ENCODE results near the gene PTPRN2. TPM values are rescaled to one million over a fixed set of nuclear protein-coding genes. Genes with fewer than 3 reads are reported as not detected.

The PTPRN2 gene
- total and polyA plus RNA-seq, 2 of the 8 experiments (the other 6 are each of a cell fraction or from before 2014, with no cell fraction given), result 2.6 to 4.5 TPM

DNA sequence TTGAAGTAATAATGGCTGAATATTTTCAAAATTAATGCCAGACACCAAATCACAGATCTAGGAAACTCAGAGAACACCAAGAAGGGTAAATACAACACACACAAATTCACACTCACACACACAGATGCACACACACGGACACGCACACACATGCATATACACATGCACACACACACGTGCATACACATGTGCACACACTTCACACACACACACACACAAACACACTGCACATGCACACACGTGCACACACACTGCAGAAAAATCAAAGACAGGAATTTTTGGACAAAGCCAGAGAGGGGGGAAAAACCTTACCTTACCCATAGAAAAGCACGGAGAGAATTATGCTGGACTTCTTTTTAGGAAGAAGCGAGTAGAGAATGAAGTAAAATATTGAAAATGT lies 547.4 kb downstream of the PTPRN2 start:
- H4K20me1 ChIP-seq (replicated peaks in 1 of 2; ENCODE audit: control insufficient read depth in 1 of 2, insufficient read depth in 2 of 2, low read length in 2 of 2), result no peaks in the 10 kb centered on the region
- no peak overlapping the region for H3K18ac ChIP-seq (ENCODE audit: extremely low read depth, low read length)
- H3K27me3 ChIP-seq (replicated peaks in 1 of 4; ENCODE audit: control insufficient read depth in 3 of 4, extremely low read depth in 1 of 4, insufficient read depth in 3 of 4, low read length in 3 of 4), result no peaks in the 10 kb centered on the region; a peak in 1 of 7 replicates
- no peaks in the 10 kb centered on the region for H3K79me1 ChIP-seq (ENCODE audit: low read depth, low read length)
- CTCF ChIA-PET (ENCODE audit: partially characterized antibody), result no interaction called here
- no peaks in the 10 kb centered on the region for H3K36me3 ChIP-seq (ENCODE audit: control insufficient read depth in 2 of 4, insufficient read depth in 4 of 4, low read length in 3 of 4)
- no peak overlapping the region for H3K27ac ChIP-seq (ENCODE audit: low read depth, low read length)
- H3K4me1 ChIP-seq (replicated peaks in 1 of 4; ENCODE audit: control insufficient read depth in 3 of 4, insufficient read depth in 4 of 4, low read length in 3 of 4), result peaks cover 0 to 6% (median under 1%) of the 10 kb centered on the region in 4 experiments; a peak in 1 of 7 replicates
- H3K4ac ChIP-seq (replicated peaks; ENCODE audit: insufficient read length, low read depth, low read length), result no peak overlapping the region
- DNase-seq (ENCODE audit: low read depth in 1 of 2, low spot score in 2 of 2) (no peak), FAIRE-seq (no peak)
- no peak for TF ChIP-seq RAD21 (IDR thresholded peaks at IDR 0.05 in 1 of 2, conservative IDR thresholded peaks at IDR 0.05 in 1 of 2; ENCODE audit: low read depth in 2 of 2, low read length in 2 of 2)
- TF ChIP-seq BACH1 (IDR thresholded peaks at IDR 0.05; ENCODE audit: low read length), result no peak
- TF ChIP-seq JUND (IDR thresholded peaks at IDR 0.05; ENCODE audit: low read length), result no peak
- no peak for TF ChIP-seq MAX (IDR thresholded peaks at IDR 0.05)
- TF ChIP-seq RXRA (IDR thresholded peaks at IDR 0.05; ENCODE audit: insufficient read depth, low read depth, low read length), result no peak
- no peak for TF ChIP-seq KDM1A (IDR thresholded peaks at IDR 0.05; ENCODE audit: borderline replicate concordance, low read length)
- TF ChIP-seq ASH2L (IDR thresholded peaks at IDR 0.05; ENCODE audit: low read length), result no peak
- H4K8ac ChIP-seq (ENCODE audit: extremely low read depth, insufficient read depth, low read length), result no peak overlapping the region
- H2AK5ac ChIP-seq (ENCODE audit: low read depth, low read length), result no peak overlapping the region
- H2BK120ac ChIP-seq (replicated peaks; ENCODE audit: low read depth, low read length), result no peak overlapping the region
- H3K4me2 ChIP-seq (ENCODE audit: insufficient read depth in 1 of 2, low read depth in 2 of 2, low read length in 2 of 2), result no peak overlapping the region
- no peak overlapping the region for H2AFZ ChIP-seq (ENCODE audit: low read length)
- H3K9ac ChIP-seq (replicated peaks in 1 of 4; ENCODE audit: extremely low read depth in 1 of 4, low read depth in 3 of 4, low read length in 3 of 4), result no peak overlapping the region
- H3K23ac ChIP-seq (ENCODE audit: insufficient read length), result no peak overlapping the region
- no peak overlapping the region for H4K91ac ChIP-seq (replicated peaks; ENCODE audit: insufficient read length, low read length)
- H2BK15ac ChIP-seq (ENCODE audit: low read length), result no peak overlapping the region
- H3K23me2 ChIP-seq (ENCODE audit: low read depth, low read length), result no peaks in the 10 kb centered on the region
- no peaks in the 10 kb centered on the region for H3K79me2 ChIP-seq (ENCODE audit: control insufficient read depth in 1 of 2, insufficient read depth in 2 of 2, low read length in 2 of 2)
- peaks cover 9% of the 10 kb centered on the region in 2 experiments for H3K9me3 ChIP-seq (ENCODE audit: insufficient read depth in 2 of 2, low read depth in 1 of 2, low read length in 1 of 2)
- H2BK12ac ChIP-seq (ENCODE audit: low read depth, low read length), result no peak overlapping the region
- WGBS, 2 experiments (ENCODE audit: extremely low coverage in 1 of 2, insufficient coverage in 1 of 2, insufficient read length in 1 of 2, insufficient replicate concordance in 2 of 2, low coverage in 1 of 2, low lambda C conversion rate in 2 of 2, missing lambda C conversion rate in 1 of 2), result 89% methylated on average over 6 of the region's 6 CpGs; no CpG with 5 or more reads in 1 of the 2 experiments
- no peak overlapping the region for H2BK5ac ChIP-seq (ENCODE audit: low read depth, low read length)
- no peak overlapping the region for H3K14ac ChIP-seq (ENCODE audit: insufficient read length)
- POLR2A ChIA-PET (ENCODE audit: partially characterized antibody), result no interaction called here
- no peak overlapping the region for H3K4me3 ChIP-seq (ENCODE audit: extremely low read depth in 1 of 4, insufficient read depth in 2 of 4, low read depth in 3 of 4, low read length in 4 of 4)
- no peak overlapping the region for H2BK20ac ChIP-seq (ENCODE audit: low read length)
- no peak overlapping the region for H3K56ac ChIP-seq (replicated peaks; ENCODE audit: insufficient read length, low read depth, low read length)
- no peak overlapping the region for H4K5ac ChIP-seq (ENCODE audit: insufficient read length, low read depth, low read length)

All from H1 (cell line).